C4-2B (cell line): ENCODE measurements around the gene STAM.

Experiments
- ZFX ChIP-seq: fragments of 450-650 bp; IDR thresholded peaks from 2 replicates; pipeline ENCODE4 v1.6.1; 2017
- TF ChIP-seq, protein P1 (sequence below): fragments of 450-650 bp; conservative IDR thresholded peaks from 2 replicates; pipeline ENCODE4 v1.5.1; 2017; ENCODE audit warnings: mild to moderate bottlenecking

DNA sequence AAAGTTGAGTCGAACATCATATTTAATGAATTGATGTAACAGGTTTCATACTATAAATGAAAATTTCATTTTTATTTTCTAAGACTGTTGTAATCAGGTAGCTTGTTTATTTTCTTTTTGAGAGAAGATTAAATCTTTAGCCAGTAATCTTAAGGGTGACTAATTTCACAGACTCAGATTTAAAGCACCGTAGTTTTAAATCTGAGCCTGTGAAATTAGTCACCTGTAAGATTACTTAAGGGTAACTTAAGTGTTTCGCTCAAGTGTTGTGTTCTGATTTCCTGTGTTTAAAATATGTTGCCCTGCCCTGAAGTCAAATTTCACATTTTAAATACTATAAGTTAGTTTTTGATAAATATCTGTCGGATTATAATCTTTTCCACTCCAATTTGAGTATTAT is 72.2 kb downstream of the STAM start:
- TF ChIP-seq, protein P1, sequence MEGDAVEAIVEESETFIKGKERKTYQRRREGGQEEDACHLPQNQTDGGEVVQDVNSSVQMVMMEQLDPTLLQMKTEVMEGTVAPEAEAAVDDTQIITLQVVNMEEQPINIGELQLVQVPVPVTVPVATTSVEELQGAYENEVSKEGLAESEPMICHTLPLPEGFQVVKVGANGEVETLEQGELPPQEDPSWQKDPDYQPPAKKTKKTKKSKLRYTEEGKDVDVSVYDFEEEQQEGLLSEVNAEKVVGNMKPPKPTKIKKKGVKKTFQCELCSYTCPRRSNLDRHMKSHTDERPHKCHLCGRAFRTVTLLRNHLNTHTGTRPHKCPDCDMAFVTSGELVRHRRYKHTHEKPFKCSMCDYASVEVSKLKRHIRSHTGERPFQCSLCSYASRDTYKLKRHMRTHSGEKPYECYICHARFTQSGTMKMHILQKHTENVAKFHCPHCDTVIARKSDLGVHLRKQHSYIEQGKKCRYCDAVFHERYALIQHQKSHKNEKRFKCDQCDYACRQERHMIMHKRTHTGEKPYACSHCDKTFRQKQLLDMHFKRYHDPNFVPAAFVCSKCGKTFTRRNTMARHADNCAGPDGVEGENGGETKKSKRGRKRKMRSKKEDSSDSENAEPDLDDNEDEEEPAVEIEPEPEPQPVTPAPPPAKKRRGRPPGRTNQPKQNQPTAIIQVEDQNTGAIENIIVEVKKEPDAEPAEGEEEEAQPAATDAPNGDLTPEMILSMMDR, result no peak
- no peak for TF ChIP-seq ZFX
